DMS53 (cell line): ENCODE results near the gene PTPN6.

ENCODE experiments used
- DNase-seq: peaks from one replicate; lab custom pipeline; 2025; lab: John Stamatoyannopoulos, UW

The PTPN6 gene

DNA sequence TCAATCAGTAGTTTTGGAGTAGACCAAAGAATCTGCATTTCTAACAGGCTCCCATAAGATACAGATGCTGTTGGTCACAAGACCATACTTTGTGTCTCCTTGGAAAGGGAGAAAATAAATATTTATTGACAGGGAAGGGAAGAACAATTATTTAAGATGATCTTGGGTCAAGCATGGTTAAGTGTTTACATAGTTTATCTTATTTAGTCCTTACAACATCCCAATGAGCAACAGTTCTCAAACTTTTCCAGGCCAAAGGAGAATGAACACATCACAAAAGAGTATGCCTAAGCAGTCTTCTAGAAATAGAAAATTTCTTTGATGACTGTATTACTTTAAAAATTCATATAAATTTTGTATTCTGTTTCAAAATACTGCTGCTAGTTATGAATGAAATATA lies 58.4 kb downstream of the PTPN6 start:
- no peak for DNase-seq
